ENCODE data around the gene ARMC12. TPM values are rescaled to one million over a fixed set of nuclear protein-coding genes. Genes with fewer than 3 reads are reported as not detected.

Gene ARMC12
- total and polyA plus RNA-seq, 2 of the 13 experiments (the other 11 are each of a cell fraction or from before 2014, with no cell fraction given) = 1.3 TPM; not detected in 1

- TF ChIP-seq RNF219 (CRISPR knock-in tag; IDR thresholded peaks at IDR 0.05) = no peak
- TF ChIP-seq ZNF143 (CRISPR knock-in tag; IDR thresholded peaks at IDR 0.05) = no peak
- peak; percentile 77; the same call in 1 of the 2 replicates for TF ChIP-seq SNAPC4 (CRISPR knock-in tag; IDR thresholded peaks at IDR 0.05)
- TF ChIP-seq SIN3A (IDR thresholded peaks at IDR 0.05; ENCODE audit: borderline replicate concordance, low read depth, low read length) = no peak
- TF ChIP-seq NR0B2 (CRISPR knock-in tag; IDR thresholded peaks at IDR 0.05) = no peak
- TF ChIP-seq STAT5B (CRISPR knock-in tag; IDR thresholded peaks at IDR 0.05) = no peak
- TF ChIP-seq ZSCAN25 (CRISPR knock-in tag; IDR thresholded peaks at IDR 0.05) = no peak
- TF ChIP-seq JUNB (CRISPR knock-in tag; IDR thresholded peaks at IDR 0.05; ENCODE audit: borderline replicate concordance) = no peak
- peak; percentile 85 for TF ChIP-seq ARID3A (IDR thresholded peaks at IDR 0.05; ENCODE audit: low read depth, low read length)
- TF ChIP-seq ZNF879 (CRISPR knock-in tag; IDR thresholded peaks at IDR 0.05) = no peak
- TF ChIP-seq ZNF382 (CRISPR knock-in tag; IDR thresholded peaks at IDR 0.05; ENCODE audit: borderline replicate concordance) = no peak
- TF ChIP-seq ZNF615 (CRISPR knock-in tag; IDR thresholded peaks at IDR 0.05; ENCODE audit: borderline replicate concordance) = no peak
- TF ChIP-seq ARNTL (CRISPR knock-in tag; IDR thresholded peaks at IDR 0.05) = no peak; the same call in 1 of the 2 replicates
- TF ChIP-seq ZSCAN21 (CRISPR knock-in tag; IDR thresholded peaks at IDR 0.05; ENCODE audit: borderline replicate concordance) = no peak
- no peak for TF ChIP-seq KLF9 (CRISPR knock-in tag; IDR thresholded peaks at IDR 0.05; ENCODE audit: low read depth)
- TF ChIP-seq ZBTB25 (CRISPR knock-in tag; IDR thresholded peaks at IDR 0.05) = no peak
- no peak for TF ChIP-seq GZF1 (CRISPR knock-in tag; IDR thresholded peaks at IDR 0.05)
- peak; percentile 71; the same call in 1 of the 2 replicates for TF ChIP-seq PHF21A (CRISPR knock-in tag; IDR thresholded peaks at IDR 0.05)
- TF ChIP-seq HNF4A (CRISPR knock-in tag; IDR thresholded peaks at IDR 0.05) = peak; percentile 89
Measured at GRCh38 chr6:35739645-35740524, 3.1 kb downstream of the ARMC12 start (continued).

Measured in HepG2 (cell line).